WTC11 (cell line): ENCODE measurements around the gene EMX1. TPM values are rescaled to one million over a fixed set of nuclear protein-coding genes. Genes with fewer than 3 reads are reported as not detected.

Experiments used
- ATAC-seq: fragments of 200-7000 bp; cut with Tn5 transposase; 2 replicates; pipeline ENCODE4 v1.10.0; 2021; ENCODE audit warnings: mild to moderate bottlenecking, moderate library complexity
- CTCF ChIA-PET: fragments of 300-600 bp; sonication (Branson Sonifier 250); formaldehyde crosslinking; loops from one replicate; lab custom pipeline; 2021; ENCODE audit warnings: antibody characterized with exemption; lab: Charles Lee
- POLR2A ChIA-PET: fragments of 350-600 bp; sonication (Branson Sonifier 250); formaldehyde crosslinking; loops from one replicate; lab custom pipeline; 2021; ENCODE audit warnings: antibody characterized with exemption; lab: Charles Lee
- DNase-seq: peaks from one replicate; pipeline ENCODE4 v3.0.0; 2021; ENCODE audit warnings: low spot score
- H3K27ac Mint-ChIP-seq: 2 replicates; pipeline ENCODE4 v1.8.0; 2021; ENCODE audit warnings: mixed read lengths
- H3K27me3 Mint-ChIP-seq: 2 replicates; pipeline ENCODE4 v1.8.0; 2021; ENCODE audit warnings: low read depth, mild to moderate bottlenecking, moderate library complexity, mixed read lengths
- H3K36me3 Mint-ChIP-seq: 2 replicates; pipeline ENCODE4 v1.8.0; 2021; ENCODE audit warnings: mixed read lengths
- H3K4me1 Mint-ChIP-seq: 2 replicates; pipeline ENCODE4 v1.8.0; 2022; ENCODE audit warnings: mixed read lengths
- H3K4me3 Mint-ChIP-seq: 2 replicates; pipeline ENCODE4 v1.8.0; 2021; ENCODE audit warnings: mild to moderate bottlenecking, moderate library complexity, mixed read lengths
- H3K9me3 Mint-ChIP-seq: 2 replicates; pipeline ENCODE4 v1.8.0; 2021; ENCODE audit warnings: mixed read lengths
- CDX4 ChIP-seq: fragments of 250-450 bp; sonication (Bioruptor Pico); IDR thresholded peaks from 2 replicates; pipeline ENCODE4 v1.9.0; 2021; ENCODE audit warnings: moderate library complexity, mild to moderate bottlenecking, inconsistent platforms, borderline replicate concordance
- CTCF ChIP-seq: fragments of 200-600 bp; IDR thresholded peaks from 2 replicates; pipeline ENCODE4 v1.8.0; 2022; ENCODE audit warnings: antibody characterized with exemption
- FOXJ3 ChIP-seq: sonication (generic); formaldehyde crosslinking; IDR thresholded peaks from 2 replicates; pipeline ENCODE4 v1.9.0; 2021; ENCODE audit warnings: missing genetic modification reagents, mild to moderate bottlenecking, borderline replicate concordance
- GABPB1 ChIP-seq: sonication (generic); formaldehyde crosslinking; IDR thresholded peaks from 2 replicates; pipeline ENCODE4 v1.8.1; 2023; ENCODE audit warnings: mild to moderate bottlenecking, missing genetic modification reagents
- MXD4 ChIP-seq: fragments of 250-450 bp; sonication (Bioruptor Pico); IDR thresholded peaks from 2 replicates; pipeline ENCODE4 v1.8.0; 2021; ENCODE audit warnings: mild to moderate bottlenecking, moderate library complexity, borderline replicate concordance
- TP53 ChIP-seq: sonication (generic); formaldehyde crosslinking; IDR thresholded peaks from 2 replicates; pipeline ENCODE4 v1.8.1; 2023; ENCODE audit warnings: mild to moderate bottlenecking, missing genetic modification reagents
- USF2 ChIP-seq: sonication (generic); formaldehyde crosslinking; IDR thresholded peaks from 2 replicates; pipeline ENCODE4 v1.8.1; 2023; ENCODE audit warnings: mild to moderate bottlenecking, missing genetic modification reagents, moderate library complexity
- total RNA-seq: library from RNA; stranded (reverse); gene quantifications from 3 replicates; pipeline ENCODE4 v1.2.3, GENCODE V29; 2021
- TF ChIP-seq, protein P1 (sequence below): sonication (generic); formaldehyde crosslinking; IDR thresholded peaks from 2 replicates; pipeline ENCODE4 v1.8.0; 2022; ENCODE audit warnings: missing genetic modification reagents
- TF ChIP-seq, protein P2 (sequence below): sonication (generic); formaldehyde crosslinking; IDR thresholded peaks from 2 replicates; pipeline ENCODE4 v1.8.0; 2023; ENCODE audit warnings: missing genetic modification reagents, mild to moderate bottlenecking, borderline replicate concordance
- TF ChIP-seq, protein P3 (sequence below): sonication (generic); formaldehyde crosslinking; IDR thresholded peaks from 2 replicates; pipeline ENCODE4 v1.8.0; 2022; ENCODE audit warnings: mild to moderate bottlenecking, missing genetic modification reagents

The EMX1 gene
- total RNA-seq, 1 experiment from 2014 or later = 3.8 TPM

- ATAC-seq (peak; percentile 68), DNase-seq (peak; percentile 97)
- peaks cover 18% of the 10 kb centered on the region for H3K4me1 Mint-ChIP-seq
- H3K9me3 Mint-ChIP-seq = no peaks in the 10 kb centered on the region
- H3K27me3 Mint-ChIP-seq = peaks cover 58% of the 10 kb centered on the region
- H3K27ac Mint-ChIP-seq = no peak overlapping the region
- CTCF ChIA-PET = interaction anchor here (0.6 to 2.9 kb wide), 59 partner anchors 8 to 1761 kb away, joined by 3 to 54 read pairs (median 4); partner anchors contain the start of genes ALMS1, CCT7, EGR4 and EMX1
- POLR2A ChIA-PET = interaction anchor here (0.8 to 1.2 kb wide), 4 partner anchors 29 to 76 kb away, joined by 3 to 4 read pairs (median 3); partner anchors contain the start of gene EMX1
- TF ChIP-seq GABPB1 (CRISPR knock-in tag) = peak; percentile 71
- no peak for TF ChIP-seq FOXJ3 (CRISPR knock-in tag)
- no peak for TF ChIP-seq MXD4 (CRISPR knock-in tag)
- TF ChIP-seq, protein P1, sequence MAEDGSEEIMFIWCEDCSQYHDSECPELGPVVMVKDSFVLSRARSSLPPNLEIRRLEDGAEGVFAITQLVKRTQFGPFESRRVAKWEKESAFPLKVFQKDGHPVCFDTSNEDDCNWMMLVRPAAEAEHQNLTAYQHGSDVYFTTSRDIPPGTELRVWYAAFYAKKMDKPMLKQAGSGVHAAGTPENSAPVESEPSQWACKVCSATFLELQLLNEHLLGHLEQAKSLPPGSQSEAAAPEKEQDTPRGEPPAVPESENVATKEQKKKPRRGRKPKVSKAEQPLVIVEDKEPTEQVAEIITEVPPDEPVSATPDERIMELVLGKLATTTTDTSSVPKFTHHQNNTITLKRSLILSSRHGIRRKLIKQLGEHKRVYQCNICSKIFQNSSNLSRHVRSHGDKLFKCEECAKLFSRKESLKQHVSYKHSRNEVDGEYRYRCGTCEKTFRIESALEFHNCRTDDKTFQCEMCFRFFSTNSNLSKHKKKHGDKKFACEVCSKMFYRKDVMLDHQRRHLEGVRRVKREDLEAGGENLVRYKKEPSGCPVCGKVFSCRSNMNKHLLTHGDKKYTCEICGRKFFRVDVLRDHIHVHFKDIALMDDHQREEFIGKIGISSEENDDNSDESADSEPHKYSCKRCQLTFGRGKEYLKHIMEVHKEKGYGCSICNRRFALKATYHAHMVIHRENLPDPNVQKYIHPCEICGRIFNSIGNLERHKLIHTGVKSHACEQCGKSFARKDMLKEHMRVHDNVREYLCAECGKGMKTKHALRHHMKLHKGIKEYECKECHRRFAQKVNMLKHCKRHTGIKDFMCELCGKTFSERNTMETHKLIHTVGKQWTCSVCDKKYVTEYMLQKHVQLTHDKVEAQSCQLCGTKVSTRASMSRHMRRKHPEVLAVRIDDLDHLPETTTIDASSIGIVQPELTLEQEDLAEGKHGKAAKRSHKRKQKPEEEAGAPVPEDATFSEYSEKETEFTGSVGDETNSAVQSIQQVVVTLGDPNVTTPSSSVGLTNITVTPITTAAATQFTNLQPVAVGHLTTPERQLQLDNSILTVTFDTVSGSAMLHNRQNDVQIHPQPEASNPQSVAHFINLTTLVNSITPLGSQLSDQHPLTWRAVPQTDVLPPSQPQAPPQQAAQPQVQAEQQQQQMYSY = peak; percentile 97
- TF ChIP-seq CDX4 = no peak
- TF ChIP-seq, protein P2, sequence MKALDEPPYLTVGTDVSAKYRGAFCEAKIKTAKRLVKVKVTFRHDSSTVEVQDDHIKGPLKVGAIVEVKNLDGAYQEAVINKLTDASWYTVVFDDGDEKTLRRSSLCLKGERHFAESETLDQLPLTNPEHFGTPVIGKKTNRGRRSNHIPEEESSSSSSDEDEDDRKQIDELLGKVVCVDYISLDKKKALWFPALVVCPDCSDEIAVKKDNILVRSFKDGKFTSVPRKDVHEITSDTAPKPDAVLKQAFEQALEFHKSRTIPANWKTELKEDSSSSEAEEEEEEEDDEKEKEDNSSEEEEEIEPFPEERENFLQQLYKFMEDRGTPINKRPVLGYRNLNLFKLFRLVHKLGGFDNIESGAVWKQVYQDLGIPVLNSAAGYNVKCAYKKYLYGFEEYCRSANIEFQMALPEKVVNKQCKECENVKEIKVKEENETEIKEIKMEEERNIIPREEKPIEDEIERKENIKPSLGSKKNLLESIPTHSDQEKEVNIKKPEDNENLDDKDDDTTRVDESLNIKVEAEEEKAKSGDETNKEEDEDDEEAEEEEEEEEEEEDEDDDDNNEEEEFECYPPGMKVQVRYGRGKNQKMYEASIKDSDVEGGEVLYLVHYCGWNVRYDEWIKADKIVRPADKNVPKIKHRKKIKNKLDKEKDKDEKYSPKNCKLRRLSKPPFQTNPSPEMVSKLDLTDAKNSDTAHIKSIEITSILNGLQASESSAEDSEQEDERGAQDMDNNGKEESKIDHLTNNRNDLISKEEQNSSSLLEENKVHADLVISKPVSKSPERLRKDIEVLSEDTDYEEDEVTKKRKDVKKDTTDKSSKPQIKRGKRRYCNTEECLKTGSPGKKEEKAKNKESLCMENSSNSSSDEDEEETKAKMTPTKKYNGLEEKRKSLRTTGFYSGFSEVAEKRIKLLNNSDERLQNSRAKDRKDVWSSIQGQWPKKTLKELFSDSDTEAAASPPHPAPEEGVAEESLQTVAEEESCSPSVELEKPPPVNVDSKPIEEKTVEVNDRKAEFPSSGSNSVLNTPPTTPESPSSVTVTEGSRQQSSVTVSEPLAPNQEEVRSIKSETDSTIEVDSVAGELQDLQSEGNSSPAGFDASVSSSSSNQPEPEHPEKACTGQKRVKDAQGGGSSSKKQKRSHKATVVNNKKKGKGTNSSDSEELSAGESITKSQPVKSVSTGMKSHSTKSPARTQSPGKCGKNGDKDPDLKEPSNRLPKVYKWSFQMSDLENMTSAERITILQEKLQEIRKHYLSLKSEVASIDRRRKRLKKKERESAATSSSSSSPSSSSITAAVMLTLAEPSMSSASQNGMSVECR (CRISPR knock-in tag) = peak; percentile 53; the same call in 1 of the 2 replicates
- peak; percentile 11; the same call in 1 of the 2 replicates for TF ChIP-seq USF2 (CRISPR knock-in tag)
- peak; percentile 82 for TF ChIP-seq CTCF
- TF ChIP-seq TP53 (CRISPR knock-in tag) = 0 out of 2 replicates have a peak, but pooled peaks have one; percentile 16
- TF ChIP-seq, protein P3, sequence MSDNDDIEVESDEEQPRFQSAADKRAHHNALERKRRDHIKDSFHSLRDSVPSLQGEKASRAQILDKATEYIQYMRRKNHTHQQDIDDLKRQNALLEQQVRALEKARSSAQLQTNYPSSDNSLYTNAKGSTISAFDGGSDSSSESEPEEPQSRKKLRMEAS (CRISPR knock-in tag) = peak; percentile 64; the same call in 1 of the 2 replicates
- no peaks in the 10 kb centered on the region for H3K36me3 Mint-ChIP-seq
- H3K4me3 Mint-ChIP-seq = peak overlapping the region; percentile 67
Measured at GRCh38 chr2:72887740-72888437, 29.4 kb upstream of the EMX1 start.
